Body of pancreas (tissue), 4 donors: ENCODE data around the gene CLDN5. TPM values are rescaled to one million over a fixed set of nuclear protein-coding genes. Genes with fewer than 3 reads are reported as not detected.

Source experiments
- ATAC-seq: fragments of 150-250 bp; one replicate; pipeline ENCODE4 v1.9.1; 2016
- DNase-seq, 4 donors: peaks; one replicate each; pipeline ENCODE4 v3.0.0-alpha.2; 2019
- H3K27ac ChIP-seq, 4 donors: fragments of 200-600 bp; sonication (generic); 1 replicate in 3 of 4; 2 replicates in 1 of 4; pipeline versions ENCODE4 v1.5.1 to v1.6.1; 2016 to 2019; ENCODE audit warnings: mild to moderate bottlenecking in 1 of 4, mixed read lengths in 1 of 4, moderate library complexity in 1 of 4
- H3K27me3 ChIP-seq, 2 donors: fragments of 200-600 bp; sonication (generic); one replicate each; pipeline ENCODE4 v1.6.0; 2016; ENCODE audit warnings: mild to moderate bottlenecking in 1 of 2
- H3K36me3 ChIP-seq, 2 donors: fragments of 200-600 bp; sonication (generic); replicated peaks in 1 of 2; 2 replicates each; pipeline ENCODE4 v1.5.1; 2016; ENCODE audit warnings: low read depth in 2 of 2; ENCODE audit not compliant: insufficient read depth in 1 of 2
- H3K4me1 ChIP-seq: fragments of 200-600 bp; sonication (generic); one replicate; pipeline ENCODE4 v1.6.0; 2016
- H3K4me3 ChIP-seq, 2 donors: fragments of 200-600 bp; sonication (generic); 1 replicate in 1 of 2; 2 replicates in 1 of 2; pipeline ENCODE4 v1.5.1; 2016 to 2019
- H3K9me3 ChIP-seq, 3 donors: fragments of 200-600 bp; sonication (generic); 1 replicate in 2 of 3; 2 replicates in 1 of 3; pipeline ENCODE4 v1.5.1; 2016
- POLR2A ChIP-seq, 3 donors: fragments of 450-650 bp; IDR thresholded peaks; one replicate each; pipeline ENCODE4 v1.6.1; 2016; ENCODE audit warnings: antibody characterized with exemption in 3 of 3, mild to moderate bottlenecking in 2 of 3
- WGBS, 2 donors: methylation state at CpG; one replicate each; pipeline ENCODE4 v1.1.5; 2017; 5-methylcytosine and 5-hydroxymethylcytosine counted together
- intact Hi-C: fragments of 100-400 bp; cut with DNase I; formaldehyde crosslinking; loops from one replicate; pipeline ENCODE4 v1.15.1; 2023
- total RNA-seq, 2 donors: library from RNA; depleted of rRNA; stranded (reverse); fragments of >200 nt; gene quantifications; one replicate each; pipeline ENCODE4 v1.1.0, GENCODE V29; 2016
- TF ChIP-seq, protein P1 (sequence below), 7 experiments: fragments of 450-650 bp in 4 of 7; fragments of 200-600 bp in 3 of 7; sonication (generic) in 3 of 7; IDR thresholded peaks; one replicate each; pipeline ENCODE4 v1.5.1; 2016 to 2019; ENCODE audit warnings: antibody characterized with exemption in 7 of 7

CLDN5 gene
- total RNA-seq, 2 donors from 2014 or later: 36.9 to 80.4 TPM

DNA sequence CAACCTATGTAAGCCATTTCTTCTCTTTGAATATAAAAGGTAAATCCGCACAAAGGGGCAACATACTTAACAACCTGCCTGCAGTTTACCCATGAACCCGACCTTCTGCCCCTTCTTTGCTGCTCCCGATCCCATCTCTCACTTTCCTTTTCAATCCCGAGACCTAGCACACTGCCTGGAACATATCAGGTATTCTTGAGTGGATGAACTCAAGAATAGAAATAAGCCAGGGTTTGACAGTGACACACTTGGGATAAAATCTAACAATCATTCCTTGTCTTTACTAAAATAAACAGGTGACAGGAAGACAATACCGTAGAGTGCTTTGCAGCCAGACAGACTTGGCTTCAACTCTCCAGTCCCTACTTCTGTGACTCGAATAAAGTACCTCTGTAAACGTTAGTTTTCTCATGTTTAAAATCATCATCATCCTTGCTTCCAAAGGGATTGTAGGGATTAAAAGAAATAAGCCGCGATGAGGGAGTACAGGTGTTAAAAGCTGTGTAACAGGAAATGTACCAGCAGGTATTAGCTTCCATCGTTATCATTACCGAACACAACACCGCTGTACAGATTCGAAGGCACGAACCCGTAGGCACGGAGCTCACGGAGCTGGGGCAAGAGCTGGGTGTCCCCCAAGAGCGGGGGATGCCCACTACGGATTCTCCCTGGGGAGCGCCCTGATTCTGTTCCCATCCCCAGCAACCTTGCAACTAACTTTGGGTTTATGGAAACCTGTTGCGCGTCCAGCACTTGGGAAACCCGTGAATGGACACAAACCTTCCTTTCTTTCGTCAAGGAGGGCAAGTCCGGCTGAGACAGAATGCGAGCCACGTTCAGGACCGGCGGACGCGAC, 45.9 kb downstream of the CLDN5 start:
- Histone ChIP-seq H3K27me3 (no peaks in the 10 kb centered on the region), H3K36me3 (peaks cover 0 to 4% of the 10 kb centered on the region in 2 donors), H3K4me1 (peaks cover 18% of the 10 kb centered on the region), H3K27ac (peak overlapping the region; percentile 91 to 99 (median 98)), H3K4me3 (peak overlapping the region; percentile 90 to 92), H3K9me3 (no peaks in the 10 kb centered on the region)
- intact Hi-C loops: no loop called here
- WGBS, 2 donors: 1 to 2% methylated on average over 17 to 31 of the region's 31 CpGs
- ATAC-seq (no peak), DNase-seq (no peak)
- TF ChIP-seq POLR2A (IDR thresholded peaks at IDR 0.05): no peak
- TF ChIP-seq, protein P1, sequence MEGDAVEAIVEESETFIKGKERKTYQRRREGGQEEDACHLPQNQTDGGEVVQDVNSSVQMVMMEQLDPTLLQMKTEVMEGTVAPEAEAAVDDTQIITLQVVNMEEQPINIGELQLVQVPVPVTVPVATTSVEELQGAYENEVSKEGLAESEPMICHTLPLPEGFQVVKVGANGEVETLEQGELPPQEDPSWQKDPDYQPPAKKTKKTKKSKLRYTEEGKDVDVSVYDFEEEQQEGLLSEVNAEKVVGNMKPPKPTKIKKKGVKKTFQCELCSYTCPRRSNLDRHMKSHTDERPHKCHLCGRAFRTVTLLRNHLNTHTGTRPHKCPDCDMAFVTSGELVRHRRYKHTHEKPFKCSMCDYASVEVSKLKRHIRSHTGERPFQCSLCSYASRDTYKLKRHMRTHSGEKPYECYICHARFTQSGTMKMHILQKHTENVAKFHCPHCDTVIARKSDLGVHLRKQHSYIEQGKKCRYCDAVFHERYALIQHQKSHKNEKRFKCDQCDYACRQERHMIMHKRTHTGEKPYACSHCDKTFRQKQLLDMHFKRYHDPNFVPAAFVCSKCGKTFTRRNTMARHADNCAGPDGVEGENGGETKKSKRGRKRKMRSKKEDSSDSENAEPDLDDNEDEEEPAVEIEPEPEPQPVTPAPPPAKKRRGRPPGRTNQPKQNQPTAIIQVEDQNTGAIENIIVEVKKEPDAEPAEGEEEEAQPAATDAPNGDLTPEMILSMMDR (IDR thresholded peaks at IDR 0.05): no peak

DNA sequence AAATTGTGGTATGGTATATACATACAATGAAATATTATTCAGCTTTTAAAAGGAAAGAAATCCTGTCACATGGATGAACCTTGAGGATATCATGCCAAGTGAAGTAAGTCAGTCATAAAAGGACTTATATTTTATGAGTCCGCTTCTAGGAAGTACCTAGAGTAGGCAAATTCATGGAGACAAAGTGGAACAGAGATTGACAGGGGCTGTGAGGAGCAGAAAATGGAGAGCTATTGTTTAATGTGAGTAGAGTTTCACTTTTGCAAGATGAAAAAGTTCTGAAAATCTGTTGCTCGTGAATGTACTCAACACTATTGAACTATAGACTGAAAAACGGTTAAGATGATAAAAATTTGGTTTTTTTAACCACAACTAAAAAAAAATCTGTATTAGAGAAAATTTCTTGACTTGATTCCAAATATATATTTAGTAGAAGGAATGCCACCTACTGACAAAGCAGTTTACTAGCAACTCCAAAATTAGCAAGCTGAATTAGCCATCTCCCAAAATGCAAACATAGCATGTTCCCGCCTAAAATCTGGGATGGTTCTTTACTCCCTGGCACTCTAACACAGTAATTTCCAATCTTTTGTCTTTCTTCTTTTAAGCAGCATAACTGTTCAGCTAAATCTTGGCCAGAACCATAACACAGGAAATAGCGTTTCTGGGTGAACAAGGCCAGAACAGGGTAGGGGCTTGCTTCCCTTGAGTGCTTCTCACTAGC, 46.7 kb downstream of the CLDN5 start:
- peaks cover 0 to 4% of the 10 kb centered on the region in 2 donors for H3K36me3 ChIP-seq
- intact Hi-C loops: no loop called here
- 18 to 20% methylated on average over 5 of the region's 5 CpGs for WGBS, 2 donors
- peaks cover 18% of the 10 kb centered on the region for H3K4me1 ChIP-seq
- ATAC-seq (no peak), DNase-seq (no peak)
- H3K27me3 ChIP-seq: no peaks in the 10 kb centered on the region
- no peaks in the 10 kb centered on the region for H3K9me3 ChIP-seq
- peak overlapping the region in 1 of 4 donors; percentile 99 for H3K27ac ChIP-seq
- H3K4me3 ChIP-seq: peak overlapping the region in 1 of 2 donors; percentile 92
- TF ChIP-seq POLR2A (IDR thresholded peaks at IDR 0.05): no peak
- TF ChIP-seq, protein P1 (IDR thresholded peaks at IDR 0.05): peak in 1 of 7 experiments; percentile 2

GRCh38 chr22:19476023-19476422, 48.2 kb downstream of the CLDN5 start:
- DNase-seq (no peak), ATAC-seq (no peak)
- Histone ChIP-seq H3K4me1 (peaks cover 18% of the 10 kb centered on the region), H3K36me3 (peaks cover 0 to 9% of the 10 kb centered on the region in 2 donors), H3K27ac (no peak overlapping the region), H3K27me3 (no peaks in the 10 kb centered on the region), H3K4me3 (no peak overlapping the region), H3K9me3 (no peaks in the 10 kb centered on the region)
- TF ChIP-seq, protein P1 (IDR thresholded peaks at IDR 0.05): no peak
- no peak for TF ChIP-seq POLR2A (IDR thresholded peaks at IDR 0.05)
- intact Hi-C loops: no loop called here
- WGBS, 2 donors: 74 to 79% methylated on average over 3 of the region's 3 CpGs

- H3K4me3 ChIP-seq: no peak overlapping the region
- H3K4me1 ChIP-seq: peaks cover 12% of the 10 kb centered on the region
- H3K36me3 ChIP-seq: peaks cover 0 to 25% of the 10 kb centered on the region in 2 donors
- DNase-seq (no peak), ATAC-seq (no peak)
- no peaks in the 10 kb centered on the region for H3K27me3 ChIP-seq
- H3K9me3 ChIP-seq: no peaks in the 10 kb centered on the region
- WGBS, 2 donors: 70 to 79% methylated on average over 3 of the region's 3 CpGs
- no peak overlapping the region for H3K27ac ChIP-seq
- TF ChIP-seq, protein P1 (IDR thresholded peaks at IDR 0.05): no peak
- TF ChIP-seq POLR2A (IDR thresholded peaks at IDR 0.05): no peak
- intact Hi-C loops: no loop called here
Observed at GRCh38 chr22:19473578-19473977, 50.6 kb downstream of the CLDN5 start.

Other genes starting within 250 kb of the CLDN5 start
- 1 to 10 TPM in 1 of 2 donors, under 1 TPM in 1; 0.66 to 2.3 TPM for gene CLTCL1, start 232.7 kb downstream of the CLDN5 start, total RNA-seq
- gene HIRA, start 92.7 kb downstream of the CLDN5 start, total RNA-seq: 10 to 100 TPM; 10.6 to 12.9 TPM
- gene MRPL40, start 91.9 kb downstream of the CLDN5 start, total RNA-seq: 10 to 100 TPM in 1 of 2 donors, 1 to 10 TPM in 1; 4.0 to 13.5 TPM
- 10 to 100 TPM; 36.1 to 49.8 TPM for gene C22orf39, start 76.7 kb downstream of the CLDN5 start, total RNA-seq
- gene UFD1, start 45.2 kb downstream of the CLDN5 start, total RNA-seq: 10 to 100 TPM; 13.2 to 27.2 TPM
- gene CDC45, start 44.5 kb downstream of the CLDN5 start, total RNA-seq: not detected
- 10 to 100 TPM; 15.0 to 15.2 TPM for gene SEPTIN5, start 190.1 kb upstream of the CLDN5 start, total RNA-seq
- gene GP1BB, start 199.1 kb upstream of the CLDN5 start, total RNA-seq: 10 to 100 TPM in 1 of 2 donors, 1 to 10 TPM in 1; 6.2 to 29.7 TPM
- gene TBX1, start 236.4 kb upstream of the CLDN5 start, total RNA-seq: 1 to 10 TPM in 1 of 2 donors, not detected in 1; 1.0 TPM